ENCODE measurements around the gene DUSP2. TPM values are rescaled to one million over a fixed set of nuclear protein-coding genes. Genes with fewer than 3 reads are reported as not detected.

Gene DUSP2
- total RNA-seq, 2 donors from 2014 or later: 202 to 218 TPM

- ATAC-seq: no peak
- Mint-ChIP-seq H3K9me3 (no peaks in the 10 kb centered on the region), H3K27ac (no peak overlapping the region), H3K36me3 (no peaks in the 10 kb centered on the region)
- peak in 1 of 2 donors; percentile 44 for DNase-seq (ENCODE audit: low spot score in 2 of 2)
Measured at GRCh38 chr2:96093528-96093927, 51.7 kb downstream of the DUSP2 start.

Other genes starting within 250 kb of the DUSP2 start
- gene ANKRD36C, start 153.6 kb downstream of the DUSP2 start, total RNA-seq: 10 to 100 TPM; 45.6 to 71.9 TPM
- 10 to 100 TPM in 1 of 2 donors, 1 to 10 TPM in 1; 4.7 to 19.8 TPM for gene GPAT2, start 110.5 kb downstream of the DUSP2 start, total RNA-seq
- gene ADRA2B, start 28.9 kb downstream of the DUSP2 start, total RNA-seq: under 1 TPM; 0.47 to 0.61 TPM
- 1 to 10 TPM in 1 of 2 donors, under 1 TPM in 1; 0.82 to 3.4 TPM for gene ASTL, start 6.9 kb downstream of the DUSP2 start, total RNA-seq
- gene STARD7, start 63.4 kb upstream of the DUSP2 start, total RNA-seq: 100 to 1,000 TPM in 1 of 2 donors, 10 to 100 TPM in 1; 82.9 to 159 TPM
- 10 to 100 TPM; 16.5 to 17.6 TPM for gene TMEM127, start 120.6 kb upstream of the DUSP2 start, total RNA-seq
- 10 to 100 TPM; 71.5 to 82.9 TPM for gene CIAO1, start 120.8 kb upstream of the DUSP2 start, total RNA-seq
- gene SNRNP200, start 160.1 kb upstream of the DUSP2 start, total RNA-seq: 100 to 1,000 TPM; 187 to 193 TPM
- gene ITPRIPL1, start 179.9 kb upstream of the DUSP2 start, total RNA-seq: 10 to 100 TPM; 15.5 to 28.2 TPM
- 10 to 100 TPM; 79.1 to 88.6 TPM for gene NCAPH, start 190.3 kb upstream of the DUSP2 start, total RNA-seq

Measured in activated naive CD4-positive, alpha-beta T cell treated with anti-CD3 and anti-CD28 coated beads, Interleukin-2, amount 50 U/mL, for 72 hours (primary cell).